Activated CD8-positive, alpha-beta memory T cell treated with anti-CD3 and anti-CD28 coated beads, Interleukin-2, amount 10 ng/mL, durations not matched to agents 7 days and 5 days (primary cell): ENCODE results near the gene KLHDC2. TPM values are rescaled to one million over a fixed set of nuclear protein-coding genes. Genes with fewer than 3 reads are reported as not detected.
"Not testable (repeated sequence)": the region's sequence is repeated elsewhere in the genome, so short reads cannot be mapped to it uniquely, and the experiment has no call there.

ENCODE experiments used
- ATAC-seq: fragments of 150-1000 bp; cut with Tn5 transposase; one replicate; pipeline ENCODE4 v1.10.0; 2021; ENCODE audit warnings: moderate library complexity
- CTCF ChIA-PET: fragments of 350-600 bp; sonication (Branson Sonifier 250); formaldehyde crosslinking; loops from one replicate; lab custom pipeline; 2021; ENCODE audit warnings: antibody characterized with exemption; lab: Charles Lee
- DNase-seq: peaks from one replicate; pipeline ENCODE4 v3.0.0-alpha.2; 2020
- H3K27ac Mint-ChIP-seq: one replicate; pipeline ENCODE4 v1.8.0; 2021; ENCODE audit warnings: mild to moderate bottlenecking, mixed read lengths
- H3K27me3 Mint-ChIP-seq: one replicate; pipeline ENCODE4 v1.8.0; 2021; ENCODE audit warnings: mixed read lengths
- H3K36me3 Mint-ChIP-seq: one replicate; pipeline ENCODE4 v1.8.0; 2021; ENCODE audit warnings: mild to moderate bottlenecking, mixed read lengths
- H3K4me1 Mint-ChIP-seq: one replicate; pipeline ENCODE4 v1.8.0; 2021; ENCODE audit warnings: mixed read lengths
- H3K4me3 Mint-ChIP-seq: one replicate; pipeline ENCODE4 v1.8.0; 2021; ENCODE audit warnings: mild to moderate bottlenecking, moderate library complexity, mixed read lengths
- H3K9me3 Mint-ChIP-seq: one replicate; pipeline ENCODE4 v1.8.0; 2022; ENCODE audit warnings: low read depth, mixed read lengths
- total RNA-seq, 2 experiments: library from RNA; stranded (reverse); gene quantifications; one replicate each; pipeline ENCODE4 v1.2.3, GENCODE V29; 2021

Gene KLHDC2
- total RNA-seq = 10 to 100 TPM; 25.3 to 32.3 TPM

DNA sequence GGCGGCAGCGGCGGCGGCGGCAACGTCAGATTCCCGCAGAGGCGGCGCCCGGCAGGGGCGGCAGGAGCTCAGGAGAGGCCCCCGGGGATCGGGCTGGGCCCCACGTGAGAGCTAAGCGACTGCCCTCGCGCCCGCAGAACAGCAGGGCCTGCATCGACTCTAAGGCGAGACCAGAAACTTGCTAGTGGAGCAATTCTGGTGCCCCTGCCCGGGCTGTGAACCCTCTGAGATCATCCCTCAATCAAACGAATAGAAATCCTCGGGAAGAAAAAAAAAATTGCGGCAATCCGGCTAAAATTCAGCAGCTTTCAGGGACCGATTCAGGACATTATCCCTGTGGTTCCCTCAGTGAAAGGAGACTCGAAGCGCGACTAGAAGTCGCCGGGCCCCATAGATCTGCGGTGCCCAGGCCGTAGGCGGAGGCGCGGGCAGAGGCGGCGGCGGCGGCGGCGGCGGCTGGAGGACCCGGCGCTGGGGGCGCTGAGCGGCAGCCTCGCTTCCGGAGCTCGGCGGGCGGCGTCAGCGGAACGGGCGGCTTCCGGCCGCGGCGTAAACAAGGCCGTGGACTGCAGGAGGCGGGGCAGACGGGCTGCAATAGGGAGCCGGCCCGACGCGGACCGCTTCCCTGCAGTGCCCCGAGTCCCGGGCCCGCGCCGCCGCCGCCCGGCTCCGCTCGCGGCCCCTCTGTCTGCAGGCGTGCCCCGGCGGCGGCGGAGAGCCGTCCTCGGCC is at the start of gene KLHDC2:
Gene KLHDC2 (plus strand): TSS at position 583 of the 730 bp plus-strand sequence. CDS start 316 bp downstream, outside the sequence.
- H3K27ac Mint-ChIP-seq = peak within 1 kb of the TSS; percentile 97
- H3K4me3 Mint-ChIP-seq = peak within 1 kb of the TSS; percentile 90
- no peaks in the 10 kb centered on the region for H3K9me3 Mint-ChIP-seq
- ATAC-seq (peak; percentile 88), DNase-seq (peak; percentile 94)
- CTCF ChIA-PET = interaction anchor here (0.6 to 4.0 kb wide), 27 partner anchors 10 to 1008 kb away, joined by 3 to 35 read pairs (median 3); partner anchors contain the start of genes DNAAF2, MGAT2, NEMF and POLE2
- no peaks in the 10 kb centered on the region for H3K36me3 Mint-ChIP-seq
- no peaks in the 10 kb centered on the region for H3K27me3 Mint-ChIP-seq
- H3K4me1 Mint-ChIP-seq = peaks cover 31% of the 10 kb centered on the region

DNA sequence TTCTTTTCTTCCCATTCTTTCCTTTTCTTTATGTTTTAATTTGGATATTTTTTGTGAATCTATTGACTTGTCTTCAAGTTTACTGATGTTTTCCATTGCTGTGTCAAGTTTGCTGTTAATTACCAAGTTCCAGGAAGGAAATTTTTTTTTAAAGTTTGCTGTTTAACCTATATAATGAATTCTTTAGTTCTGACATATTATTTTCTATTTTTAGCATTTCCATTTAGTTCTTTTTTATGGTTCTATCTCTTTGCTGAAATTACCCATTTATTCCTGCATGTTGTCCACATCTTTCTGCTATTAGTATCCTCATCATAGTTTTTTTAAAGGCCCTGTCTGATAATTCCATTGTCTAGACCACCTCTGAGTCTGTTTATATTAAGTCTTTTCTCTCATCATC is 47.2 kb upstream of the KLHDC2 start:
- Mint-ChIP-seq H3K27me3 (no peaks in the 10 kb centered on the region), H3K4me1 (no peaks in the 10 kb centered on the region), H3K4me3 (no peak overlapping the region), H3K36me3 (peaks cover 20% of the 10 kb centered on the region), H3K27ac (no peak overlapping the region), H3K9me3 (no peaks in the 10 kb centered on the region)
- CTCF ChIA-PET = no interaction called here
- DNase-seq (no peak), ATAC-seq (no peak)

GRCh38 chr14:49721733-49722435 is 46.1 kb upstream of the KLHDC2 start:
- ATAC-seq, H3K4me1 Mint-ChIP-seq, DNase-seq, H3K27ac Mint-ChIP-seq, CTCF ChIA-PET, H3K4me3 Mint-ChIP-seq, H3K27me3 Mint-ChIP-seq, H3K9me3 Mint-ChIP-seq: not testable (repeated sequence)
- peaks cover 20% of the 10 kb centered on the region for H3K36me3 Mint-ChIP-seq

DNA sequence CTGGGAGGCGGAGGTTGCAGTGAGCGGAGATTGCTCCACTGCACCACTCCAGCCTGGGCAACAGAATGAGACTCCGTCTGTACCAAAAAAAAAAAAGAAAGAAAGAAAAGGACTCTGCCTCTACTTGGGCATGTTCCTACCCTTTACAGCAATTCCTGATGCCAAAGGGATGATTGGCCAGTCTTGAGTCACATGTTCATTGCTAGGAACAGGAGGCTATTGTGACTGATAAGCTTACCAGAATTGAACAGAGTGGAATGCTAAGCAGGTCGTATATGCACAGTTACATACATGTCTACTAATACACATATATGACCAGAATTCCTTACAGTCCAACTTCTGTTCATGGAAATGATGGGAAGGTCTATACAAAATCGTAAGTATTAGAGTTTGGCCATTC is 40.8 kb upstream of the KLHDC2 start:
- ATAC-seq (no peak), DNase-seq (no peak)
- H3K4me3 Mint-ChIP-seq = no peak overlapping the region
- CTCF ChIA-PET = no interaction called here
- peaks cover 2% of the 10 kb centered on the region for H3K36me3 Mint-ChIP-seq
- no peaks in the 10 kb centered on the region for H3K4me1 Mint-ChIP-seq
- H3K9me3 Mint-ChIP-seq = no peaks in the 10 kb centered on the region
- no peak overlapping the region for H3K27ac Mint-ChIP-seq
- no peaks in the 10 kb centered on the region for H3K27me3 Mint-ChIP-seq

GRCh38 chr14:49732896-49733295 is 35.1 kb upstream of the KLHDC2 start:
- CTCF ChIA-PET = interaction anchor here (1.1 kb wide), 1 partner anchor 9 kb away, joined by 3 read pairs; no protein-coding TSS in a partner anchor
- no peaks in the 10 kb centered on the region for H3K4me1 Mint-ChIP-seq
- H3K4me3 Mint-ChIP-seq = no peak overlapping the region
- H3K27ac Mint-ChIP-seq = no peak overlapping the region
- ATAC-seq (no peak), DNase-seq (no peak)
- no peaks in the 10 kb centered on the region for H3K27me3 Mint-ChIP-seq
- no peaks in the 10 kb centered on the region for H3K36me3 Mint-ChIP-seq
- no peaks in the 10 kb centered on the region for H3K9me3 Mint-ChIP-seq

- CTCF ChIA-PET = interaction anchor here (1.1 kb wide), 1 partner anchor 10 kb away, joined by 3 read pairs; no protein-coding TSS in a partner anchor
- no peaks in the 10 kb centered on the region for H3K9me3 Mint-ChIP-seq
- H3K27ac Mint-ChIP-seq = no peak overlapping the region
- H3K27me3 Mint-ChIP-seq = no peaks in the 10 kb centered on the region
- no peaks in the 10 kb centered on the region for H3K36me3 Mint-ChIP-seq
- ATAC-seq = no peak
- DNase-seq = no peak
- H3K4me3 Mint-ChIP-seq = no peak overlapping the region
- no peaks in the 10 kb centered on the region for H3K4me1 Mint-ChIP-seq
These were observed 34.1 kb upstream of the KLHDC2 start for GRCh38 chr14:49733836-49734235.

- not testable (repeated sequence) for DNase-seq, ATAC-seq, H3K36me3 Mint-ChIP-seq, H3K4me3 Mint-ChIP-seq, H3K4me1 Mint-ChIP-seq, H3K27ac Mint-ChIP-seq, H3K9me3 Mint-ChIP-seq, H3K27me3 Mint-ChIP-seq
- CTCF ChIA-PET = interaction anchor here (0.9 kb wide), 1 partner anchor 32 kb away, joined by 4 read pairs; the partner anchor contains the start of gene KLHDC2
These were observed 32.3 kb upstream of the KLHDC2 start for GRCh38 chr14:49735669-49736068.

- Mint-ChIP-seq H3K4me3 (no peak overlapping the region), H3K27ac (no peak overlapping the region), H3K27me3 (no peaks in the 10 kb centered on the region), H3K36me3 (no peaks in the 10 kb centered on the region), H3K9me3 (no peaks in the 10 kb centered on the region), H3K4me1 (no peaks in the 10 kb centered on the region)
- CTCF ChIA-PET = no interaction called here
- no peak for DNase-seq
- no peak for ATAC-seq
These were observed 22.8 kb upstream of the KLHDC2 start for GRCh38 chr14:49745191-49745590.

GRCh38 chr14:49746476-49746875 is 21.5 kb upstream of the KLHDC2 start:
- H3K36me3 Mint-ChIP-seq, DNase-seq, H3K27me3 Mint-ChIP-seq, H3K9me3 Mint-ChIP-seq, H3K4me1 Mint-ChIP-seq, H3K27ac Mint-ChIP-seq, CTCF ChIA-PET, ATAC-seq, H3K4me3 Mint-ChIP-seq: not testable (repeated sequence)

GRCh38 chr14:49754570-49755097 is 13.3 kb upstream of the KLHDC2 start:
- H3K36me3 Mint-ChIP-seq = no peaks in the 10 kb centered on the region
- no peak for ATAC-seq
- peaks cover 10% of the 10 kb centered on the region for H3K27me3 Mint-ChIP-seq
- no peak overlapping the region for H3K4me3 Mint-ChIP-seq
- H3K9me3 Mint-ChIP-seq = peaks cover 2% of the 10 kb centered on the region
- no peak overlapping the region for H3K27ac Mint-ChIP-seq
- no peak for DNase-seq
- CTCF ChIA-PET = interaction anchor here (0.5 kb wide), 1 partner anchor 86 kb away, joined by 3 read pairs; no protein-coding TSS in a partner anchor
- H3K4me1 Mint-ChIP-seq = no peaks in the 10 kb centered on the region

- no peak overlapping the region for H3K27ac Mint-ChIP-seq
- H3K27me3 Mint-ChIP-seq = peaks cover 14% of the 10 kb centered on the region
- DNase-seq (no peak), ATAC-seq (no peak)
- no peaks in the 10 kb centered on the region for H3K36me3 Mint-ChIP-seq
- peaks cover 2% of the 10 kb centered on the region for H3K9me3 Mint-ChIP-seq
- H3K4me1 Mint-ChIP-seq = no peaks in the 10 kb centered on the region
- CTCF ChIA-PET = no interaction called here
- no peak overlapping the region for H3K4me3 Mint-ChIP-seq
These were observed 12.6 kb upstream of the KLHDC2 start for GRCh38 chr14:49755378-49755777.

- CTCF ChIA-PET = no interaction called here
- DNase-seq (no peak), ATAC-seq (no peak)
- Mint-ChIP-seq H3K27ac (no peak overlapping the region), H3K4me3 (no peak overlapping the region), H3K36me3 (no peaks in the 10 kb centered on the region), H3K9me3 (no peaks in the 10 kb centered on the region), H3K27me3 (peaks cover 6% of the 10 kb centered on the region), H3K4me1 (peaks cover 8% of the 10 kb centered on the region)
These were observed 6.0 kb upstream of the KLHDC2 start for GRCh38 chr14:49761839-49762551.

DNA sequence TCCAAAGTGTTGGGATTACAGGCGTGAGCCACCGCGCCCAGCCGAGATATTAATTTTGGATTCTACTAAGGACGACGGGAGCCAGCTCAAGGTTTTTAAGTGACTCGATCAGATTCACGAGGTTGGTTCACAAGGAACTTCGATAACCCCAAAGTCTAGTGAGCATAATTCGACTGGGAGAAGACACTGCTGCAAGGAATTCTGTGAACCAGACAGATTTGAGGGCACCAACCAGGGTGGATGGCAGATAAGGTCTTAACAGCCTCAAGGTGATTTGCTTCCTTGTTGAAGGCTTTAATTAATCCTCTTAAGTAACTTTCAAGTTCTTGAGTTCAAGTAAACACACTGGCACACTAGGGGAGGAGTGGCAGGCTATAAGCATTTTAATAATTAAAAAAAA is 1.1 kb upstream of the KLHDC2 start:
- Mint-ChIP-seq H3K4me3 (peak overlapping the region; percentile 90), H3K4me1 (peaks cover 31% of the 10 kb centered on the region), H3K27me3 (no peaks in the 10 kb centered on the region), H3K27ac (peak overlapping the region; percentile 97), H3K9me3 (no peaks in the 10 kb centered on the region), H3K36me3 (no peaks in the 10 kb centered on the region)
- ATAC-seq = no peak
- CTCF ChIA-PET = interaction anchor here (0.6 to 4.0 kb wide), 18 partner anchors 9 to 1009 kb away, joined by 3 to 35 read pairs (median 3); partner anchors contain the start of genes DNAAF2, MGAT2, NEMF and POLE2
- no peak for DNase-seq
